GM12878 (cell line): Measurements from ENCODE around the gene IFITM1. TPM values are rescaled to one million over a fixed set of nuclear protein-coding genes. Genes with fewer than 3 reads are reported as not detected.

ENCODE experiments used
- BHLHE40 ChIP-seq, 2 experiments: fragments of 450-650 bp in 1 of 2; IDR thresholded peaks; 2 replicates each; pipeline ENCODE4 v1.6.1; 2011 to 2017; ENCODE audit warnings: low read depth in 2 of 2, borderline replicate concordance in 1 of 2, improper control_type of control experiment in 1 of 2, low read length in 1 of 2, mild to moderate bottlenecking in 1 of 2
- CBX5 ChIP-seq: sonication (generic); IDR thresholded peaks from 2 replicates; pipeline ENCODE4 v1.6.1; 2016; ENCODE audit warnings: low read depth, moderate library complexity, mild to moderate bottlenecking, inconsistent platforms
- ESRRA ChIP-seq: IDR thresholded peaks from 2 replicates; pipeline ENCODE4 v1.6.1; 2012; ENCODE audit warnings: mild to moderate bottlenecking, low read length, improper control_type of control experiment
- HDAC2 ChIP-seq: fragments of 200-600 bp; sonication (generic); IDR thresholded peaks from 2 replicates; pipeline ENCODE4 v1.6.1; 2017
- LARP7 ChIP-seq: fragments of 450-650 bp; IDR thresholded peaks from 2 replicates; pipeline ENCODE4 v1.6.1; 2017; ENCODE audit warnings: mild to moderate bottlenecking
- MYC ChIP-seq: IDR thresholded peaks from 2 replicates; pipeline ENCODE4 v1.6.1; 2011; ENCODE audit warnings: mild to moderate bottlenecking, low read length, moderate library complexity, inconsistent platforms; ENCODE audit not compliant: insufficient read depth, insufficient replicate concordance, insufficient read length, severe bottlenecking
- PML ChIP-seq: IDR thresholded peaks from 2 replicates; pipeline ENCODE4 v1.6.1; 2012; ENCODE audit warnings: low read length, inconsistent platforms
- POLR2AphosphoS5 ChIP-seq: IDR thresholded peaks from 2 replicates; pipeline ENCODE4 v1.6.1; 2011; ENCODE audit warnings: mild to moderate bottlenecking, low read length, inconsistent platforms
- STAT1 ChIP-seq: fragments of 450-650 bp; conservative IDR thresholded peaks from 2 replicates; pipeline ENCODE4 v1.6.1; 2014; ENCODE audit warnings: antibody characterized with exemption, mild to moderate bottlenecking
- YBX1 ChIP-seq: fragments of 450-650 bp; IDR thresholded peaks from 2 replicates; pipeline ENCODE4 v1.6.1; 2016; ENCODE audit warnings: antibody characterized with exemption
- polyA plus RNA-seq, 11 experiments: library from polyadenylated mRNA; depleted of rRNA in 4 of 11; unstranded in 6 of 11; stranded (reverse) in 5 of 11; fragments of >200 nt; fragmentation: Nextera tagmentation in 4 of 11; fragmentation: Illumina TruSeq in 1 of 11; extraction: Ambion mirVana in 4 of 11; extraction: Trizol in 1 of 11; gene quantifications; 1 replicate in 1 of 11; 2 replicates in 10 of 11; pipeline versions ENCODE4 v1.2.1 to v1.2.3, GENCODE V29; 2011 to 2016; ENCODE audit warnings: inconsistent platforms in 2 of 11, missing spikeins in 2 of 11, low read depth in 1 of 11
- total RNA-seq, 4 experiments: library from RNA; depleted of rRNA in 3 of 4; stranded (reverse); fragments of >200 nt in 3 of 4; fragmentation: Illumina TruSeq in 1 of 4; extraction: Trizol in 1 of 4; gene quantifications; 2 replicates each; pipeline versions ENCODE4 v1.2.1 to v1.2.3, GENCODE V29; 2013 to 2021
- TF ChIP-seq, protein P1 (sequence below): IDR thresholded peaks from 2 replicates; pipeline ENCODE4 v1.6.1; 2011; ENCODE audit warnings: low read depth, low read length, improper control_type of control experiment, borderline replicate concordance

IFITM1 gene
- total and polyA plus RNA-seq, 10 of the 15 experiments (the other 5 are each of a cell fraction or from before 2014, with no cell fraction given), result 396 to 2,788 (median 607) TPM

DNA sequence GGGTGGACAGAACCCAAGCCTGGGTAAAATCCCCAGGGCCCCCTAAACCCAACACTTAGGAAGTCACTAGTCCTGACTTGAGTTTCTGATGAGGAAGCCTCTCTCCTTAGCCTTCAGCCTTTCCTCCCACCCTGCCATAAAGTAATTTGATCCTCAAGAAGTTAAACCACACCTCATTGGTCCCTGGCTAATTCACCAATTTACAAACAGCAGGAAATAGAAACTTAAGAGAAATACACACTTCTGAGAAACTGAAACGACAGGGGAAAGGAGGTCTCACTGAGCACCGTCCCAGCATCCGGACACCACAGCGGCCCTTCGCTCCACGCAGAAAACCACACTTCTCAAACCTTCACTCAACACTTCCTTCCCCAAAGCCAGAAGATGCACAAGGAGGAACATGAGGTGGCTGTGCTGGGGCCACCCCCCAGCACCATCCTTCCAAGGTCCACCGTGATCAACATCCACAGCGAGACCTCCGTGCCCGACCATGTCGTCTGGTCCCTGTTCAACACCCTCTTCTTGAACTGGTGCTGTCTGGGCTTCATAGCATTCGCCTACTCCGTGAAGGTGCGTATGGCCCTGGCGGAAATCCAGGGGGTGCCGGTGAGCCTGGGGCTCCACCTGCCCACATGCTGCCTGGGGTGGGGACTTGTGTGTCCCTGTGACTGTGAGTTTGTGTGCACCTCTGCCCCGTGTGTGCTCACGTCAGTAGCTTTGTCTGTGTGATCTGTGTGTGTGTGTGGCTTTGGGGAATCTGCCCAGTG lies at the start of gene IFITM1 (continued):
- TF ChIP-seq HDAC2 (no peak), STAT1 (peak; percentile 77; the same call in 1 of the 2 replicates), PML (peak; percentile 91; the same call in 1 of the 2 replicates), YBX1 (no peak), LARP7 (peak; percentile 35; the same call in 1 of the 2 replicates), ESRRA (no peak), MYC (no peak), POLR2AphosphoS5 (peak; percentile 97), CBX5 (no peak), BHLHE40 (IDR thresholded peaks at IDR 0.05; ENCODE audit: borderline replicate concordance in 1 of 2, low read depth in 2 of 2, low read length in 1 of 2) (no peak)
- TF ChIP-seq, protein P1, sequence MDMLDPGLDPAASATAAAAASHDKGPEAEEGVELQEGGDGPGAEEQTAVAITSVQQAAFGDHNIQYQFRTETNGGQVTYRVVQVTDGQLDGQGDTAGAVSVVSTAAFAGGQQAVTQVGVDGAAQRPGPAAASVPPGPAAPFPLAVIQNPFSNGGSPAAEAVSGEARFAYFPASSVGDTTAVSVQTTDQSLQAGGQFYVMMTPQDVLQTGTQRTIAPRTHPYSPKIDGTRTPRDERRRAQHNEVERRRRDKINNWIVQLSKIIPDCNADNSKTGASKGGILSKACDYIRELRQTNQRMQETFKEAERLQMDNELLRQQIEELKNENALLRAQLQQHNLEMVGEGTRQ, result no peak; the same call in 1 of the 2 replicates
